ENCODE data around the gene ADCY2. TPM values are rescaled to one million over a fixed set of nuclear protein-coding genes. Genes with fewer than 3 reads are reported as not detected.

ADCY2 gene
- total RNA-seq, 1 experiment from 2014 or later, result not detected

DNA sequence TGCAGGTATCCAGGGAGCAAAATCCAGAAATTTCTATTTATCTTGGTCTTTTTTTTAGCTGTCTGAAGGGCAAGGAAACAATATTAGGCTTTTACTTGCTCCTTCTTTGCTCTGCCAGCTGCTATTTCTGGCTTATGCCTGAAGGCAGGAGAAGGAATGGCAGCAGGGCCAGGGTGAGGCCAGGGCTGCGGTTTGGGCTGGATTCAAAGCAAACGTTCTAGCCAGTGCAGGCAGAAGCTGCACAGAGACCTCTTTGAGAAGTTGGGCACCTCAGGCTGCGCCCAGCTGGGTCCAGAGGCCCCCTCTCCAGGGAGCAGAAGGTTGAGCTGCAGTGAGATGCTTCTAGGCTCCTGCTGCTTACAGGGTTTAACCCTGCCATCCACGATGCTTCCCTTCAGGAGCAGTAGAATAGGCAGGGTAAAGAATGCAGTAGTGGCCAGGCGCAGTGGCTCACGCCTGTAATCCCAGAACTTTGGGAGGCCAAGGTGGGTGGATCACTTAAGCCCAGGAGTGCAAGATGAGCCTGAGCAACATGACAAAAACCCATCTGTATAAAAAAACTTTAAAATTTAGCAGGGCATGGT is 201.2 kb downstream of the ADCY2 start:
- CTCF ChIA-PET, result no interaction called here
- H3K9me3 Mint-ChIP-seq (ENCODE audit: low read depth, unreplicated experiment), result peaks cover 28% of the 10 kb centered on the region

DNA sequence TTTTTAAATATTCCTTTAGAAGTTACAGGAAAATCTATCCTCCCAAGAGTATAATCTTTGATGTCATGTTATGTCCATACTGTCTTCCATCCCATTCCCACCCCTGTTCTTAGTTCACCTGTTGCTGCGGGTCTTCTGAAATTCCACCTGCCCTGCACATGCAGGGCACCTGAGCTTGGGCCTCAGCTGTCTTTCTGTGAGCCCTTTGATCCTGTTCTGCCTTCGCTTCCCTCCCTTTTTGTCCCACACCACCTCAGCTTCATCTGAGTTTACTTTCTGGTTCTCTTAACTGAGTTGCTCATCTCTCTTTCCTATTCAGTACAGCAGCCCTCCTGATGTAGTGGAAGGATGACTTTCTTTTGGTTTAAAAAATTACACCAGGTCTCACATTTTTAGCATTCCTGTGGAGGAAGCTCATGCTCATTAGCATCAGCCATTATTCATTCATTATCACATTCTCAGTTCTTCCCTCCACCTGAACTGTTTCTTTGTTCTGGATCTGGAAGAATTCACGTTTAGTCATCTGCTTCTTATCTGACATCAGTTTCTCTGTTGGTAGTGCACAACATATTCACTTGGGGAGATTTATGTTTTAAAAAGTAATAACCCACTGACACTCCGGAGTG is 211.0 kb downstream of the ADCY2 start:
- DNase-seq, result no peak
- TF ChIP-seq, protein P1, sequence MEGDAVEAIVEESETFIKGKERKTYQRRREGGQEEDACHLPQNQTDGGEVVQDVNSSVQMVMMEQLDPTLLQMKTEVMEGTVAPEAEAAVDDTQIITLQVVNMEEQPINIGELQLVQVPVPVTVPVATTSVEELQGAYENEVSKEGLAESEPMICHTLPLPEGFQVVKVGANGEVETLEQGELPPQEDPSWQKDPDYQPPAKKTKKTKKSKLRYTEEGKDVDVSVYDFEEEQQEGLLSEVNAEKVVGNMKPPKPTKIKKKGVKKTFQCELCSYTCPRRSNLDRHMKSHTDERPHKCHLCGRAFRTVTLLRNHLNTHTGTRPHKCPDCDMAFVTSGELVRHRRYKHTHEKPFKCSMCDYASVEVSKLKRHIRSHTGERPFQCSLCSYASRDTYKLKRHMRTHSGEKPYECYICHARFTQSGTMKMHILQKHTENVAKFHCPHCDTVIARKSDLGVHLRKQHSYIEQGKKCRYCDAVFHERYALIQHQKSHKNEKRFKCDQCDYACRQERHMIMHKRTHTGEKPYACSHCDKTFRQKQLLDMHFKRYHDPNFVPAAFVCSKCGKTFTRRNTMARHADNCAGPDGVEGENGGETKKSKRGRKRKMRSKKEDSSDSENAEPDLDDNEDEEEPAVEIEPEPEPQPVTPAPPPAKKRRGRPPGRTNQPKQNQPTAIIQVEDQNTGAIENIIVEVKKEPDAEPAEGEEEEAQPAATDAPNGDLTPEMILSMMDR (IDR thresholded peaks at IDR 0.05; ENCODE audit: unreplicated experiment), result no peak
- H3K27me3 Mint-ChIP-seq (ENCODE audit: unreplicated experiment), result no peaks in the 10 kb centered on the region
- H3K9me3 Mint-ChIP-seq (ENCODE audit: low read depth, unreplicated experiment), result peaks cover 20% of the 10 kb centered on the region
- no peak overlapping the region for H3K4me3 Mint-ChIP-seq (ENCODE audit: low read depth, unreplicated experiment)
- no TSS peak for BruUV-seq (replicated peaks)
- no peaks in the 10 kb centered on the region for H3K4me1 Mint-ChIP-seq (ENCODE audit: low read depth, unreplicated experiment)
- intact Hi-C loops (cut with micrococcal nuclease; ENCODE audit: unreplicated experiment), result no loop called here
- H3K36me3 Mint-ChIP-seq (ENCODE audit: insufficient read depth, unreplicated experiment), result no peaks in the 10 kb centered on the region
- CTCF ChIA-PET, result no interaction called here
- H3K27ac Mint-ChIP-seq (ENCODE audit: unreplicated experiment), result no peak overlapping the region

More for the DNA sequence above, 201.2 kb downstream of the ADCY2 start:
- H3K4me3 Mint-ChIP-seq (ENCODE audit: low read depth, unreplicated experiment), result no peak overlapping the region
- no peaks in the 10 kb centered on the region for H3K4me1 Mint-ChIP-seq (ENCODE audit: low read depth, unreplicated experiment)
- intact Hi-C loops (cut with micrococcal nuclease; ENCODE audit: unreplicated experiment), result no loop called here
- TF ChIP-seq, protein P1 (IDR thresholded peaks at IDR 0.05; ENCODE audit: unreplicated experiment), result no peak
- no peaks in the 10 kb centered on the region for H3K27me3 Mint-ChIP-seq (ENCODE audit: unreplicated experiment)
- no TSS peak for BruUV-seq (replicated peaks)
- no peak overlapping the region for H3K27ac Mint-ChIP-seq (ENCODE audit: unreplicated experiment)
- DNase-seq, result no peak
- H3K36me3 Mint-ChIP-seq (ENCODE audit: insufficient read depth, unreplicated experiment), result no peaks in the 10 kb centered on the region

DNA sequence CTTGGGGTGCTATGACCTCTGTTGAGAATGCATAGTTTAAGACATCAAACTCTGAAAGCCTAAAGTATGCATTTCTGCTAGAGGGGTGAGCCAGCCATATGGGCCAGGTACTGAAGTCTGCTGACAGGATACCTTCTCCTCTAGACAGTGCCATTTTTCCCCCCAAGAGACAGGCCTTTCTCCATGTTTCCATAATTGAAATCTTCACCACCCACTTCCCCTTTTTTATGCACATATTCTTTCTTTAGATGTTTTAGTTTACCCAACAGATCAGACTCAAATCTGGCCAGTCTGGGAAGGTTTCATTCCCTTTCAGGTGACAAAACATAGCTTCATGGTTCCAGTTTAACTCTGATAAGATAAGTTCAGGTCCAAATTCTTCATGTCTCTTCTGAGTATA is 212.8 kb downstream of the ADCY2 start:
- CTCF ChIA-PET, result no interaction called here
- H3K4me1 Mint-ChIP-seq (ENCODE audit: low read depth, unreplicated experiment), result no peaks in the 10 kb centered on the region
- TF ChIP-seq, protein P1 (IDR thresholded peaks at IDR 0.05; ENCODE audit: unreplicated experiment), result no peak
- intact Hi-C loops (cut with micrococcal nuclease; ENCODE audit: unreplicated experiment), result no loop called here
- no peak for DNase-seq
- H3K4me3 Mint-ChIP-seq (ENCODE audit: low read depth, unreplicated experiment), result no peak overlapping the region
- H3K36me3 Mint-ChIP-seq (ENCODE audit: insufficient read depth, unreplicated experiment), result no peaks in the 10 kb centered on the region
- peaks cover 25% of the 10 kb centered on the region for H3K9me3 Mint-ChIP-seq (ENCODE audit: low read depth, unreplicated experiment)
- no TSS peak for BruUV-seq (replicated peaks)
- H3K27ac Mint-ChIP-seq (ENCODE audit: unreplicated experiment), result no peak overlapping the region
- H3K27me3 Mint-ChIP-seq (ENCODE audit: unreplicated experiment), result no peaks in the 10 kb centered on the region

DNA sequence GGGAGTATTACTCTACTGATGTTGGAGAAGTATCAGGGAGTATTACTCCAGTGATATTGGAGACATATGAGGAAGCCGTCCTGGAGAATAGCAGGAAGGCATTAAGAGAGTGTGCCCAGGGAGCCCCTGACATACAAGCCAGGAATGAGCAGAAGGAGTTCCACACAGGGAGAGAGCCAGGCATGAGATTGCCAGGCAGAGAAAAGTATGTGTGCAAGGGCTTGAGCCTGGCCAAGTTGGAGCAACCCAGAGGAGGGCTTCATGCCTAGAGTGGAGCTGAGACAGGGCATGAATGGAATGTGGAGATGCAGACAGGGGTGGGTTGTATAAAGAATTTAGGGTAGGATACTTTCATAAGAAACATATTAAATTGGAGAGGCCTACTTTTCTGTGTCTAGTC is 213.8 kb downstream of the ADCY2 start:
- CTCF ChIA-PET, result no interaction called here

More for the DNA sequence above, 213.8 kb downstream of the ADCY2 start:
- no peak overlapping the region for H3K4me3 Mint-ChIP-seq (ENCODE audit: low read depth, unreplicated experiment)
- TF ChIP-seq, protein P1 (IDR thresholded peaks at IDR 0.05; ENCODE audit: unreplicated experiment), result no peak
- no peaks in the 10 kb centered on the region for H3K4me1 Mint-ChIP-seq (ENCODE audit: low read depth, unreplicated experiment)
- no peaks in the 10 kb centered on the region for H3K36me3 Mint-ChIP-seq (ENCODE audit: insufficient read depth, unreplicated experiment)
- intact Hi-C loops (cut with micrococcal nuclease; ENCODE audit: unreplicated experiment), result no loop called here
- no peaks in the 10 kb centered on the region for H3K27me3 Mint-ChIP-seq (ENCODE audit: unreplicated experiment)
- no peak for DNase-seq
- no TSS peak for BruUV-seq (replicated peaks)
- H3K27ac Mint-ChIP-seq (ENCODE audit: unreplicated experiment), result no peak overlapping the region
- H3K9me3 Mint-ChIP-seq (ENCODE audit: low read depth, unreplicated experiment), result peaks cover 28% of the 10 kb centered on the region
